GM21390 (cell line): ENCODE measurements around the gene CLEC2A.
"Not testable (repeated sequence)": the region's sequence is repeated elsewhere in the genome, so short reads cannot be mapped to it uniquely, and the experiment has no call there.

Source experiments
- ATAC-seq: cut with Tn5 transposase; IDR thresholded peaks from one replicate; pipeline ENCODE4 v1.9.1; 2021; ENCODE audit not compliant: unreplicated experiment

Gene CLEC2A

GRCh38 chr12:9883175-9883574 is 49.0 kb downstream of the CLEC2A start:
- no peak for ATAC-seq

GRCh38 chr12:9881988-9882387 is 50.2 kb downstream of the CLEC2A start:
- ATAC-seq = no peak

GRCh38 chr12:9881246-9881645 is 50.9 kb downstream of the CLEC2A start, which contains the start of gene KLRF2:
Gene KLRF2 (plus strand): TSS chr12:9881489. CDS start chr12:9881596, 107 bp downstream.
- no peak for ATAC-seq

GRCh38 chr12:9880532-9881078 is 51.6 kb downstream of the CLEC2A start:
- no peak for ATAC-seq

- not testable (repeated sequence) for ATAC-seq
Observed at GRCh38 chr12:9876120-9876519, 56.0 kb downstream of the CLEC2A start.

- ATAC-seq = no peak
Observed at GRCh38 chr12:9872742-9873141, 59.4 kb downstream of the CLEC2A start.

- no peak for ATAC-seq
Observed at GRCh38 chr12:9872162-9872561, 60.0 kb downstream of the CLEC2A start.

GRCh38 chr12:9870286-9870866 is 61.8 kb downstream of the CLEC2A start:
- no peak for ATAC-seq

GRCh38 chr12:9869307-9870161 is 62.6 kb downstream of the CLEC2A start, which contains the start of gene CLEC2B:
Gene CLEC2B (minus strand): TSS chr12:9869354.
- peak; percentile 41 for ATAC-seq

GRCh38 chr12:9868951-9869306 is 63.2 kb downstream of the CLEC2A start:
- ATAC-seq = no peak

GRCh38 chr12:9868311-9868801 is 63.8 kb downstream of the CLEC2A start:
- no peak for ATAC-seq

- ATAC-seq = no peak
Observed at GRCh38 chr12:9867531-9867930, 64.6 kb downstream of the CLEC2A start.

- no peak for ATAC-seq
Observed at GRCh38 chr12:9866860-9867269, 65.3 kb downstream of the CLEC2A start.

GRCh38 chr12:9864913-9865675 is 67.1 kb downstream of the CLEC2A start:
- ATAC-seq = no peak
